Smooth muscle cell (in vitro differentiated cells): ENCODE measurements around the gene S100A4. TPM values are rescaled to one million over a fixed set of nuclear protein-coding genes. Genes with fewer than 3 reads are reported as not detected.
A peak's percentile ranks its signal among the peaks of the same experiment; 100 is the strongest.
"Not testable (repeated sequence)": the region's sequence is repeated elsewhere in the genome, so short reads cannot be mapped to it uniquely, and the experiment has no call there.

Experiments
- DNase-seq: peaks from one replicate; lab custom pipeline; 2025; ENCODE audit not compliant: unreplicated experiment; lab: John Stamatoyannopoulos, UW
- H2AFZ ChIP-seq: fragments of 200-600 bp; sonication (generic); 2 replicates; pipeline ENCODE4 v1.6.0; 2016; ENCODE audit warnings: antibody characterized with exemption, low read depth, mild to moderate bottlenecking
- H3F3A ChIP-seq: fragments of 200-600 bp; sonication (generic); 2 replicates; pipeline ENCODE4 v1.6.0; 2017; ENCODE audit warnings: antibody characterized with exemption, low read depth
- H3K27ac ChIP-seq: fragments of 200-600 bp; sonication (generic); 2 replicates; pipeline ENCODE4 v1.5.1; 2016; ENCODE audit warnings: low read depth, mild to moderate bottlenecking
- H3K27me3 ChIP-seq: fragments of 200-600 bp; sonication (generic); 2 replicates; pipeline ENCODE4 v1.6.1; 2016; ENCODE audit warnings: low read depth, mild to moderate bottlenecking
- H3K36me3 ChIP-seq: fragments of 200-600 bp; sonication (generic); 2 replicates; pipeline ENCODE4 v1.5.1; 2016; ENCODE audit warnings: low read depth
- H3K4me1 ChIP-seq: fragments of 200-600 bp; sonication (generic); 2 replicates; pipeline ENCODE4 v1.5.1; 2016; ENCODE audit warnings: low read depth
- H3K4me2 ChIP-seq: fragments of 200-600 bp; sonication (generic); 2 replicates; pipeline ENCODE4 v1.6.0; 2016; ENCODE audit warnings: mild to moderate bottlenecking
- H3K4me3 ChIP-seq: fragments of 200-600 bp; sonication (generic); 2 replicates; pipeline ENCODE4 v1.5.1; 2016; ENCODE audit warnings: mild to moderate bottlenecking
- H3K79me2 ChIP-seq: fragments of 200-600 bp; sonication (generic); 2 replicates; pipeline ENCODE4 v1.6.0; 2016; ENCODE audit warnings: low read depth, mild to moderate bottlenecking
- H3K9ac ChIP-seq: fragments of 200-600 bp; sonication (generic); 2 replicates; pipeline ENCODE4 v1.6.0; 2016; ENCODE audit warnings: low read depth
- H3K9me3 ChIP-seq: fragments of 200-600 bp; sonication (generic); replicated peaks from 2 replicates; pipeline ENCODE4 v1.5.1; 2016; ENCODE audit warnings: low read depth
- H4K20me1 ChIP-seq: fragments of 200-600 bp; sonication (generic); 2 replicates; pipeline ENCODE4 v1.6.0; 2016; ENCODE audit warnings: low read depth
- CTCF ChIP-seq: fragments of 200-600 bp; sonication (generic); IDR thresholded peaks from 2 replicates; pipeline ENCODE4 v1.5.1; 2017; ENCODE audit warnings: borderline replicate concordance, mild to moderate bottlenecking, antibody characterized with exemption; ENCODE audit not compliant: insufficient read depth, poor library complexity, severe bottlenecking
- WGBS: methylation state at CpG from one replicate; pipeline ENCODE4 v1.1.7; 2016; ENCODE audit warnings: low lambda C conversion rate; 5-methylcytosine and 5-hydroxymethylcytosine counted together
- polyA plus RNA-seq: library from polyadenylated mRNA; unstranded; fragments of >200 nt; fragmentation: Nextera tagmentation; extraction: Ambion mirVana; gene quantifications from 2 replicates; pipeline ENCODE4 v1.2.1, GENCODE V29; 2016
- total RNA-seq: library from RNA; depleted of rRNA; stranded (reverse); fragments of >200 nt; gene quantifications from 2 replicates; pipeline ENCODE4 v1.2.3, GENCODE V29; 2014

Gene S100A4
- total RNA-seq (1,139 and 1,222 TPM in 2 replicates), polyA plus RNA-seq (1,491 and 1,802 TPM in 2 replicates)

- Histone ChIP-seq H3K4me1 (peaks cover 46% of the 10 kb centered on the region), H3K27ac (peak within 1 kb of the TSS; percentile 93), H4K20me1 (no peaks in the 10 kb centered on the region), H3F3A (peaks cover 8% of the 10 kb centered on the region), H3K4me2 (peak within 1 kb of the TSS; percentile 84), H3K36me3 (no peaks in the 10 kb centered on the region), H3K27me3 (no peaks in the 10 kb centered on the region), H2AFZ (no peak within 1 kb of the TSS), H3K9me3 (no peaks in the 10 kb centered on the region), H3K9ac (peak within 1 kb of the TSS; percentile 51), H3K79me2 (no peaks in the 10 kb centered on the region), H3K4me3 (peak within 1 kb of the TSS; percentile 39)
- WGBS, result 35% methylated on average over 19 of the region's 19 CpGs
- peak; percentile 71 for DNase-seq
- no peak for TF ChIP-seq CTCF
Measured at GRCh38 chr1:153545067-153546055, at the start of gene S100A4. S100A4 (minus strand) TSS chr1:153545806; CDS start chr1:153544794, 1,012 bp downstream.

- no peak overlapping the region for H2AFZ ChIP-seq
- no peaks in the 10 kb centered on the region for H3K9me3 ChIP-seq
- H3F3A ChIP-seq, result no peaks in the 10 kb centered on the region
- DNase-seq, result no peak
- no peak overlapping the region for H3K9ac ChIP-seq
- 87% methylated on average over 4 of the region's 4 CpGs for WGBS
- no peaks in the 10 kb centered on the region for H4K20me1 ChIP-seq
- H3K27me3 ChIP-seq, result no peaks in the 10 kb centered on the region
- no peak overlapping the region for H3K4me2 ChIP-seq
- H3K4me1 ChIP-seq, result no peaks in the 10 kb centered on the region
- no peak overlapping the region for H3K4me3 ChIP-seq
- no peak overlapping the region for H3K27ac ChIP-seq
- no peak for TF ChIP-seq CTCF
- H3K36me3 ChIP-seq, result no peaks in the 10 kb centered on the region
- H3K79me2 ChIP-seq, result no peaks in the 10 kb centered on the region
Measured at GRCh38 chr1:153592748-153593147, 47.1 kb upstream of the S100A4 start.

- H3K79me2 ChIP-seq, result no peaks in the 10 kb centered on the region
- H3F3A ChIP-seq, result no peaks in the 10 kb centered on the region
- TF ChIP-seq CTCF, result no peak
- no peak overlapping the region for H3K4me3 ChIP-seq
- WGBS, result 91% methylated on average over 2 of the region's 2 CpGs
- no peaks in the 10 kb centered on the region for H3K27me3 ChIP-seq
- no peak overlapping the region for H2AFZ ChIP-seq
- no peaks in the 10 kb centered on the region for H3K9me3 ChIP-seq
- no peak overlapping the region for H3K27ac ChIP-seq
- H3K4me2 ChIP-seq, result no peak overlapping the region
- no peaks in the 10 kb centered on the region for H3K36me3 ChIP-seq
- peaks cover 19% of the 10 kb centered on the region for H3K4me1 ChIP-seq
- no peaks in the 10 kb centered on the region for H4K20me1 ChIP-seq
- no peak for DNase-seq
- H3K9ac ChIP-seq, result no peak overlapping the region
Measured at GRCh38 chr1:153588482-153588881, 42.9 kb upstream of the S100A4 start.

GRCh38 chr1:153588033-153588432, 42.4 kb upstream of the S100A4 start:
- H3K27me3 ChIP-seq, H3F3A ChIP-seq, H3K9ac ChIP-seq, H3K27ac ChIP-seq, DNase-seq, H3K4me3 ChIP-seq, H2AFZ ChIP-seq, H3K4me2 ChIP-seq, H3K79me2 ChIP-seq, H3K9me3 ChIP-seq, H3K36me3 ChIP-seq, H4K20me1 ChIP-seq: not testable (repeated sequence)
- WGBS, result 91% methylated on average over 10 of the region's 10 CpGs
- H3K4me1 ChIP-seq, result peaks cover 19% of the 10 kb centered on the region
